Measurements from ENCODE around the gene DOCK4.

GRCh38 chr7:111927353-111928019, 278.7 kb downstream of the DOCK4 start:
- TF ChIP-seq, protein P1, sequence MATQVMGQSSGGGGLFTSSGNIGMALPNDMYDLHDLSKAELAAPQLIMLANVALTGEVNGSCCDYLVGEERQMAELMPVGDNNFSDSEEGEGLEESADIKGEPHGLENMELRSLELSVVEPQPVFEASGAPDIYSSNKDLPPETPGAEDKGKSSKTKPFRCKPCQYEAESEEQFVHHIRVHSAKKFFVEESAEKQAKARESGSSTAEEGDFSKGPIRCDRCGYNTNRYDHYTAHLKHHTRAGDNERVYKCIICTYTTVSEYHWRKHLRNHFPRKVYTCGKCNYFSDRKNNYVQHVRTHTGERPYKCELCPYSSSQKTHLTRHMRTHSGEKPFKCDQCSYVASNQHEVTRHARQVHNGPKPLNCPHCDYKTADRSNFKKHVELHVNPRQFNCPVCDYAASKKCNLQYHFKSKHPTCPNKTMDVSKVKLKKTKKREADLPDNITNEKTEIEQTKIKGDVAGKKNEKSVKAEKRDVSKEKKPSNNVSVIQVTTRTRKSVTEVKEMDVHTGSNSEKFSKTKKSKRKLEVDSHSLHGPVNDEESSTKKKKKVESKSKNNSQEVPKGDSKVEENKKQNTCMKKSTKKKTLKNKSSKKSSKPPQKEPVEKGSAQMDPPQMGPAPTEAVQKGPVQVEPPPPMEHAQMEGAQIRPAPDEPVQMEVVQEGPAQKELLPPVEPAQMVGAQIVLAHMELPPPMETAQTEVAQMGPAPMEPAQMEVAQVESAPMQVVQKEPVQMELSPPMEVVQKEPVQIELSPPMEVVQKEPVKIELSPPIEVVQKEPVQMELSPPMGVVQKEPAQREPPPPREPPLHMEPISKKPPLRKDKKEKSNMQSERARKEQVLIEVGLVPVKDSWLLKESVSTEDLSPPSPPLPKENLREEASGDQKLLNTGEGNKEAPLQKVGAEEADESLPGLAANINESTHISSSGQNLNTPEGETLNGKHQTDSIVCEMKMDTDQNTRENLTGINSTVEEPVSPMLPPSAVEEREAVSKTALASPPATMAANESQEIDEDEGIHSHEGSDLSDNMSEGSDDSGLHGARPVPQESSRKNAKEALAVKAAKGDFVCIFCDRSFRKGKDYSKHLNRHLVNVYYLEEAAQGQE (IDR thresholded peaks at IDR 0.05; ENCODE audit: low read depth) = no peak
- TF ChIP-seq USF1 (IDR thresholded peaks at IDR 0.05) (no peak), FOXM1 (IDR thresholded peaks at IDR 0.05; ENCODE audit: borderline replicate concordance, low read depth) (no peak), YY1 (IDR thresholded peaks at IDR 0.05; ENCODE audit: low read depth) (no peak), TAF1 (IDR thresholded peaks at IDR 0.05; ENCODE audit: low read depth) (no peak), EGR1 (IDR thresholded peaks at IDR 0.05) (no peak), CREB1 (IDR thresholded peaks at IDR 0.05; ENCODE audit: low read depth) (no peak), CEBPB (IDR thresholded peaks at IDR 0.05) (no peak)
- TF ChIP-seq, protein P2, sequence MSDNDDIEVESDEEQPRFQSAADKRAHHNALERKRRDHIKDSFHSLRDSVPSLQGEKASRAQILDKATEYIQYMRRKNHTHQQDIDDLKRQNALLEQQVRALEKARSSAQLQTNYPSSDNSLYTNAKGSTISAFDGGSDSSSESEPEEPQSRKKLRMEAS (IDR thresholded peaks at IDR 0.05) = no peak
